NOMO-1 (cell line): ENCODE data around the gene LARP4B.

Experiments
- DNase-seq, 2 experiments: peaks; one replicate each; lab custom pipeline; 2025; ENCODE audit not compliant: unreplicated experiment in 2 of 2; lab: John Stamatoyannopoulos, UW

The LARP4B gene

DNA sequence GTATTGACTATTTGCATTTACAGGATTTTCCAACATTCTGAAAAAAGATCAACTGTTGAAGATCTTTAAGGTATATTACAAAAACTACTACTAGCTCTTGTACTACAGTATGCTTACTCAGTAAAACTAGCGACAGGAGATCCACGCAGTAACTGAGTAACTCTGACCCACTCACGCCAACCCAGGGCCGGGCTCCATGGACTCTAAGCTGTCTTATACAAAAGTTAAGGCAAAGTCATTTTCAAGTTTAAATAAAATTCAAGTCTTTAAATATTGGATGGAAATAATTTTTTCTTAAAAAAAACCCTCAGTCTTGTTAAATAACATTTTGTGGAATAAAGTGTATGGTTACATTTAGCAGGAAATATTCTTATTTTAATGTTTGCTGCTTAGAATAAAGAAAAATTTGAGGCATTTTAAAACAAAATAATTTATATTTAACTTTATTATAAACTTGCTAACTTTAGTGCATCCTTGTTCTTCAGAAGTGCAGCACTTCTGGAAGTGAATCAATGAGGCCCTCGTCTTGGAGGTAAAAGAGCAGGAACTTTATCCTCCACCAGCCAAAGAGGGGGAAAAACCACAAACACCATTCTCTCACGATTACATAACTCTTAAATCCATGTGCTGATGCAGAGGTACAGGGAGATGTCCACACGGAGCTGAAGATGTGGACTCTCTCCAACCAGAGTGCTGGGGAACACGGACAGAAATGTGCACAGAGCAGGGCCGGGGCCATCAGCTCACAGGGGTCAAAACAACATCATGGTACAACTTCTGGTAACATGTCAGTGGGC, 119.9 kb downstream of the LARP4B start:
- no peak for DNase-seq

DNA sequence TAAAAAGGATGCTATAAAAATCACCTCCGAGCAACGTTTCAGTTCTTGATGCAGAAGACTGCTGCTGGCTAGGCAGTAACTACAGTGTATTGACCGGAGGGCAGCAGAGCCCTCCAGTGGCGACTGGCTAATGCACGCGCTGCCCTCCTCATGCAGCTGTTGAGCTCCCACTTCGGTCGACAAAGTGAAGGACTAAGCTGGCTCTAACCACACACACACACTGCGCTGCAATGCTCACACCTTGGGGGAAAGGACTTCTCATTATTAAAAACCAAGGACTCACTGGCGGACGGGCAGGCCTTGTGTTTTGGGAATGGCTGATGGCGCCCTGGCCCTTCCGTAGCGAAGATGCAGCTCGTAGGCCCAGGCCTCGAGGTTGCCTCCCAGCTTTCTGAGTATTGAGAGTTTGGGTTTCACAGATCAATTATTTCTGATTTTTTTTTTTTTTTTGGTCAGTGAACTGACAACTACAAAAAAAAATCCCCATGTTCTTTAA, 121.1 kb downstream of the LARP4B start:
- no peak for DNase-seq

DNA sequence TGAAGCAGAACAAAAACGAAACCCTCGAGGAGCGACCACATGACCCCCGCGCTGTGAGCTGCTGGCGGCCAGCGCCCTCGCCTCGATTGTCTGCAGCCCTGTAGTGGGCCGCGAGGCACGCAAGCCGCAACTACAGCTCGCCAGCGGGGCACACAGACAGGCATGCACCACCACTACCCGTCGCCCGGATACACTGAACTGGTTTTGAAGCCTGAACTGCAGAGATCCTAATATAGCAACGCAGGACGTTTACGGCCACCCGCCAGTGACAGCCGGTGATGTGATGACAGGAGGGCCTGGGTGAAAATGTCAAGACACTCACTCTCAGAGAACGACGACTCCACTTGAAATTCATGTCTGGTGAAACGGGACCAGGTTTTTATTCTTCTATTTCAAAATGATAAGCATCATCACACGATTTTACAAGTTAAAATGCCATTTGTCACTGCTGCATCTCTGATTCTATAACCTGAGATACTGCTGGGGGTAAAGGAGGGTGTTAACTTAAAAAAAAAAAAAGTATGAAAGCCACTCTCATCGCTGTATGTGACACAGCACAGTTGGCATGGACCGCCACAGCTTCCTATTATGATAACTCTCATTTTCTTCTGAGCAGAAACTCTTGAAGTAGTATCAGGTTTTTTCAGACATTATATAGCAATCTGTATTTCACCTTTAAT, 121.7 kb downstream of the LARP4B start:
- no peak for DNase-seq

- DNase-seq = no peak
Observed at GRCh38 chr10:807958-808353, 123.5 kb downstream of the LARP4B start.

DNA sequence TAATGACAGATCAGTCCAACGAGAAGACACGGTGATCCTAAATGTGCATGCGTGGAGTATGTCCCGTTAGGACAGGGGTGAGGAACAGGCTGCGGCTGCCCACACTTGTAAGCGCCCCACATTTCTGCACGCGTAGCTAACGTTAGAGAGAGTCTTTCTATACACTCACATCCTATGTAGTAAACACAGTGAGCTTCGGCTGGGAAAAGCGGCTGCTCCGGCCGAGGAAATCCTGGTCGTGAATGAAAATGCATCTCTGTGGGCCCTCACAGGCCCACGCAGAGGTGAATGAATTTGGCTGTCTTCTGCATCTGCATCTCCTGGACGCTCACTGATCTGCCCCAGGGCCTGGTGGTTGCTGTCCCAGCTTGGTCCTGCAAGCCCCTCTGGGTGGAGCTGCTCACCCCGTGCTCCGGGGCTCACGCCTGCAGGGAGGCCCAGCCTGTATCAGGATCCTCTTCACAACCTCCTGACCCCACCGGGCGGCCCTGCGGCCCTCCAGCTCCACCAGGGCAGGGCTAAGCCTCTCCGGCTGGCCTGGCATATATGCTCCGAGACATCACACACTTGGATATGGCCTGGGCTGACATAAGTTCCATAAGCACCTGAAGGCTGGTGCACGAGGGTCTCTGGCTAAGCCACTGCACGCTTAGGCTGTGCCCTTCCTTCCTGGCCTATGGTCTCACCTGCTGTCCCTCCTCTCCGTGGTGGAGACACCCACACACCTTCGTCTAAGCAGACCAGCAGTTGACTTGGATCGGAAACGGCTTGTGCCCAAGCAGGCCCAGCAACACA, 124.1 kb downstream of the LARP4B start:
- no peak for DNase-seq

DNA sequence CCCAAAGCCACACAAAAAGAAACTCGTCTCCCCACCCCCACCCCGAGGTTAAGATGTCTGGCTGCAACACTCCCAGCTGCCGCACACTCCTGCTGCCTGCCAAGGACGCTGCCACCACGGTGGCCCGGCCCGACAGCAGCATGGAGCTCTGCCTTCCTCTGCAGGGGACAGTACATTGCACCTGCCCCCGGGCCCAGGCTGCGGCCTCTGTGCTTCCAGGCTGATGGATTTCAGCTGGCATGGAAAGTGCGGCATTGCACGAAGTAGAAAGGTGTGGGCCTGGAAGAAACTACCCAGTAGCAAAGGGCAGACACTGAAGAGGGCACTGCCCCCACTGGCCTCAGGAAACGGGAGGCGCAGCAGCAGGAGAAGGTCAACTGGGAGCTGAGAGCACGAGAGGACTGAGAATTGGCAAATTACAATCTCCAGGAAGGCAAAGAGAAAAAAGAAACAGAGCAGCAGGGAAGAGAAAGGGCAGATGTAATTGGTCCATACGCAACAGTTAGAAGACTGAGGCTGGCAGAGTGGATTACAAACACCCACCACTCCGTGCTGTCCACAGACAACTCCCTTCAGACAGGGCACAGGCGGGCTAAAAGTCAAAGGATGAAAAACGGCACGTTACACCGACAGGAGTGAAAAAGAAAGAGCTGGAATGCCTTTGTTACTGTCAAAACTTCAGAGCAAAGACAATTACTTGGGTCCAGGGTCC, 124.9 kb downstream of the LARP4B start:
- no peak for DNase-seq

- DNase-seq = no peak
Observed at GRCh38 chr10:805620-806305, 125.7 kb downstream of the LARP4B start.

- DNase-seq = no peak
Observed at GRCh38 chr10:804787-805619, 126.5 kb downstream of the LARP4B start.

DNA sequence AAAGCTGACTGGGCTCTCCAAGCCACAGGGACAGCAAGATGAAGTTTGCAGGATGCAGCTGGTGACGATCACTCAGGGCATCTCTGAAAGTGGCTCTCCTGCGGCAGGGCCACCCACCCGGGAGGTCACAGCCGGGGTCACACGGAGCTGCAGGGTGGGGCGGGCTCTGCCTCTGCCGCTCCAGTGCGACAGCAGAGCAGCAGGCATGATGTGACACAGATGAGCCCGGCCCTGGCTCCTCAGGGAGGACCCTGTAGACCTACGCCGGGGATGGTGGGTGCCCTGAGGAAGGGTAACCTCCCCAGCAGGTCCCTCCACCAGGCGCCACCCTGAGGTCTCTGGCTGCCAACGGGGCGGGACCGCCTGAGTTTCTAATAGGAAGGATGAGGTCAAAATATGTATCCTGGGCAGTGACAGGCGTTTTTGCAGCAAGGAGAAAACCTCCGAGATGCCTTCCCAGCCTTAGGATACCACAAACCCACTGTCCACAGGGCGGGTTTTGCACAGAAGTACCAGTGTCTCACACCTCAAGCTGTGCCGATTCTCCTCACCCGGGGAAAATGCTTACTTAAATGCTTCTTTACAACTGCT, 127.2 kb downstream of the LARP4B start:
- DNase-seq = no peak

GRCh38 chr10:803041-803741, 128.3 kb downstream of the LARP4B start:
- DNase-seq = no peak

DNA sequence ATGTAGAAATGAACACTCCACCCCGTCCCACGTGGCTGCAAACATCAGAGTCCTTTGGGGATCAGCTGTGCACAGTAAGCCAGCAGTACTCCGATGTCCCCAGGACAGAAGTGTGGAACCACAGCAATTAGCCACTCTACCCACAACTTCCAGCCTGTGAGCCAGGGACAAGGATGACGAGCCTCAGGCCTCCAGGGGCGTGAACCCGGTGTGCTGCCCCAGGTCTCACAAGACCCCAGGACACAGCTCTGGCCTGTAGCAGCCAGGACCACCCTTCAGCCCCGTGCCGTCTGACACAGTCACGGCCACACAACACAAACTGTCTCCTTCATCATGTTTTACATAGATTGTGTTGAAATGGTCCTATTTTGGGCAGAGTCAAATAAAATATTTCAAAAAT, 129.0 kb downstream of the LARP4B start:
- no peak for DNase-seq

DNA sequence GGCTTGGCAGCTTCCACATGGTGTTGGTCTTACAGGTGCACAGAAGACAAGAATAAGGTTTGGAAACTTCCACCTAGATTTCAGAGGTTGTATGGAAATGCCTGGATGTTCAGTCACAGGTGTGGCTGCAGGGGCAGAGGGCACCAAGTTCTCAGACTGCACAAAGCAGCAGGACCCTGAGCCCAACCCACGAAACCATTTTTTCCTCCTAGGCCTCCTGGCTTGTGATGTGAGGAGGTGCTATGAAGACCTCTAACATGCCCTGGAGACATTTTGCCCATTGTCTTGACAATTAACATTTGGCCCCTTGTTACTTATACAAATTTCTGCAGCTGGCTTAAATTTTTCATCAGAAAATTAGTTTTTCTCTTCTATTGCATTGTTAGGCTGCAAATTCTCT, 134.3 kb downstream of the LARP4B start:
- no peak for DNase-seq

- DNase-seq = no peak
Observed at GRCh38 chr10:796233-796632, 135.3 kb downstream of the LARP4B start.

GRCh38 chr10:794382-794956, 137.0 kb downstream of the LARP4B start:
- no peak for DNase-seq

DNA sequence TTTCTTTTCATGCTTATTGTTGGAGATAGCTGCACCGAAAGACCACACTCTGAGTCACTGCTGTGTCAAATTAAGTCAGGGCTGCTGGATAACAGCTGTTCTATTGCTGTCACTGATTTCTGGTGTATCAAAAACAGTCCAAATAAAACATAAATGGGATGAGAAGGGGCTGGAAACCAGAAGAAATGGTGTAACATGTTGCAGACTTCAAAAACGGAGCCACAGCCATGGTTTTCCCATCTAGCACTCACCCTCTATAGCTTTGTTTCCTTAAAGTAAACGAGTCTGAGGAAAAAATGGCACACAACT, 138.8 kb downstream of the LARP4B start:
- DNase-seq = no peak

- DNase-seq = no peak
Observed at GRCh38 chr10:792083-792791, 139.3 kb downstream of the LARP4B start.

DNA sequence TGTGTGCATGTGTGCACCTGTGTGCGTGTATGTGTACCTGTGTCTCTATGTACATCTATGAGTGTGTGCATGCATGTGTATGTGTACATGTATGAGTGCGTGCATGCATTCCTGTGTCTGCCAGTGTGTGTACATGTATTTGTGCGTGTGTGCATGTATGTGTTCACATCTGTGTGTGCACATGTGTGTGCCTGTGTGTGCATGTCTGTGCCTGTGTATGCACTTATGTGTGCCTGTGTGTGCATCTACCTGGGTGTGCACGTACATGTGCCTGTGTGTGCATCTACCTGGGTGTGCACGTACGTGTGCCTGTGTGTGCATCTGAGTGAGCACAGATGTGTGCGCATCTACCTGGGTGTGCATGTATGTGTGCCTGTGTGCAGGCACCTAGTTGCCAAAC, 139.9 kb downstream of the LARP4B start:
- no peak for DNase-seq
